ENCODE data around the gene OR10R2.

OR10R2 gene

DNA sequence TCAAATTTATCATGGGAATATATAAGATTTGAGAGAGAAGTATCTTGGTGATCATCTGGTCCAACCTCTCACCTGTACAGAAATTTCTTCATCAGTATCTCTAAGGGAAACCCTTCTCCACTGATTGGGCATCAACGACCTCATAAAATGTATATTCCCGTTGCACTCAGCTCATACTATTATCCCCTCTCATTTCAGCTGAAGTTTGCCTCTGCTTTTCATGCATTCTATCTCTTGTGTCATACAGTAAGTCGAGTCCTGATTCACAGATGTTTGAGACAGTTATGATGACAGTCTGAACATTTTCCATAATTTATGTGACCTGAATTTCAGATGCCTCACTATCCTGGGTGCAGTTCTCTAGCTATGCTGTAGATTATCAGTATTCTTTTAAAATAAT, 21.0 kb downstream of the OR10R2 start:
- TF ChIP-seq, protein P1, sequence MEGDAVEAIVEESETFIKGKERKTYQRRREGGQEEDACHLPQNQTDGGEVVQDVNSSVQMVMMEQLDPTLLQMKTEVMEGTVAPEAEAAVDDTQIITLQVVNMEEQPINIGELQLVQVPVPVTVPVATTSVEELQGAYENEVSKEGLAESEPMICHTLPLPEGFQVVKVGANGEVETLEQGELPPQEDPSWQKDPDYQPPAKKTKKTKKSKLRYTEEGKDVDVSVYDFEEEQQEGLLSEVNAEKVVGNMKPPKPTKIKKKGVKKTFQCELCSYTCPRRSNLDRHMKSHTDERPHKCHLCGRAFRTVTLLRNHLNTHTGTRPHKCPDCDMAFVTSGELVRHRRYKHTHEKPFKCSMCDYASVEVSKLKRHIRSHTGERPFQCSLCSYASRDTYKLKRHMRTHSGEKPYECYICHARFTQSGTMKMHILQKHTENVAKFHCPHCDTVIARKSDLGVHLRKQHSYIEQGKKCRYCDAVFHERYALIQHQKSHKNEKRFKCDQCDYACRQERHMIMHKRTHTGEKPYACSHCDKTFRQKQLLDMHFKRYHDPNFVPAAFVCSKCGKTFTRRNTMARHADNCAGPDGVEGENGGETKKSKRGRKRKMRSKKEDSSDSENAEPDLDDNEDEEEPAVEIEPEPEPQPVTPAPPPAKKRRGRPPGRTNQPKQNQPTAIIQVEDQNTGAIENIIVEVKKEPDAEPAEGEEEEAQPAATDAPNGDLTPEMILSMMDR (IDR thresholded peaks at IDR 0.05) = no peak

DNA sequence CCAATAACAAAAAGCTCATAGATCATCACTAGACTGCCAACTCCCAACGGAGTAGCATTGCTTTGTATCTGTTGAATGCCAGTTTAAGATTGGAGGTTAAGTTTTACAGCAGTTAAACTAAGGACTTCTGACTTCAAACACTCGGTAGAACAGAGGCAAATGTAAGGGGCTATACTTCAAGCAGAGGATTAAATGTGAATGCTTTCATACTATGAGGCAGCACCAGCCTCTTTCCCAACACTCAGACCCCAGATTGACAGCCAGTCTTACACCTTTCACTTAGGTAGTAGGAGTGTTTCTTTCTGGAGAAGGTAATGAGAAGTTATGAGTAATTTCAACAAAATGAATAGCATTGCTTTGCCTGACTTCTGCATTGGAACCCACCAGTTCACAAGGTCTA, 22.8 kb downstream of the OR10R2 start:
- H3K4me3 Mint-ChIP-seq = no peak overlapping the region
- no peaks in the 10 kb centered on the region for H3K9me3 Mint-ChIP-seq
- H3K27me3 Mint-ChIP-seq (ENCODE audit: low read depth, poor library complexity) = no peaks in the 10 kb centered on the region
- no peaks in the 10 kb centered on the region for H3K4me1 Mint-ChIP-seq
- DNase-seq = no peak
- H3K27ac Mint-ChIP-seq = no peak overlapping the region
- H3K36me3 Mint-ChIP-seq (ENCODE audit: low read depth) = no peaks in the 10 kb centered on the region
- TF ChIP-seq, protein P1 (IDR thresholded peaks at IDR 0.05) = no peak

More for the DNA sequence above, 21.0 kb downstream of the OR10R2 start:
- Mint-ChIP-seq H3K27me3 (ENCODE audit: low read depth, poor library complexity) (no peaks in the 10 kb centered on the region), H3K9me3 (no peaks in the 10 kb centered on the region), H3K4me3 (no peak overlapping the region), H3K4me1 (no peaks in the 10 kb centered on the region), H3K27ac (no peak overlapping the region), H3K36me3 (ENCODE audit: low read depth) (no peaks in the 10 kb centered on the region)
- DNase-seq = no peak

DNA sequence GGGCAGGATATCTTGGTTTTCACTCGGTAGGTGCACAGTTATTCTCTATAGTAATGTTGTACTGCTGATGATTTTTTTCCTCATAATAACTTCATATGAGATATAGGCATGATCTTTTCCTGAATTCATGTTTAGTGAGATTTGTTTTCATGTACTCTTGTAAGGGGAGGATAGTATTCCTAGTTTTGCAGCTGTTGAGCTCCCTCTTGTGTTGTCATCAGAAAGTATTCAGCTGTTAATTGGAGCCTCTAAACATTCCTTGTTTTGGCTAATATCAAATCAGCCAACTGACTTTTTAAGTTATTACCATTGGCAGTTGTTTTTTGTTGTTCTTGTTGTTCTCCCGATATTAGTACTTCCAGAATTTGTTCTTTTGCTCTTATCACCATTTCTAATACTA, 24.4 kb downstream of the OR10R2 start:
- Mint-ChIP-seq H3K27me3 (ENCODE audit: low read depth, poor library complexity) (no peaks in the 10 kb centered on the region), H3K4me1 (no peaks in the 10 kb centered on the region), H3K9me3 (no peaks in the 10 kb centered on the region), H3K36me3 (ENCODE audit: low read depth) (no peaks in the 10 kb centered on the region), H3K27ac (no peak overlapping the region), H3K4me3 (no peak overlapping the region)
- no peak for DNase-seq
- TF ChIP-seq, protein P1 (IDR thresholded peaks at IDR 0.05) = peak; percentile 17

DNA sequence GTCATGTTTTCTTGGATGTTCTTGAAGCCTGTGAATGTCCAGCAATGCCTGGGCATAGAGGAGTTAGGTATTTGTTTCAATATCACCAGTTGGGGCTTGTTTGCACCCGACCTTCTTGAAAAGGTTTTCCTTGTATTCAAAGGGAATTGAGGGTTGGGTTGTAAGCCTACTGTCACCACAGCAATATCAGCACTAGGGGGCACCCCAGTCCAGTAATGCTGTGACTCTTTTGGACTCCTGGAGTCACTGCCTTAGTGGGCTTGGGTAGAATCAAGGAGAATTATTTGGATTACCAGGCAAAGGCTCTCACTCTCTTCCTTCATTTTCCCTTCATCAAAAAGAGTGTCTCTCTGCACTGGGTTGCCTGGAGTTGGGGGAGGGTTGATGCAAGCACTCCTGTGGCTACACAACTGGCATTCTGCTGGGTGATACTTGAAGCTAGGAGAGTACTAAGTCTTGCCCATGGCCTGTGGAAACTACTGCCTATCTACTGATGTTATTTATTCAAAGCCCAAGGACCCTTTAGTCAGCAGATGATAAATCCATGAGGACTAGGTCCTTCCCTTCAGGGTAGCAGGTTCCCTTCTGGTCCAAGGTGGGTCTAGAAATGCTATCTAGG, 34.5 kb downstream of the OR10R2 start:
- peaks cover 11% of the 10 kb centered on the region for H3K9me3 Mint-ChIP-seq
- TF ChIP-seq, protein P1 (IDR thresholded peaks at IDR 0.05) = peak; percentile 55
- no peaks in the 10 kb centered on the region for H3K27me3 Mint-ChIP-seq (ENCODE audit: low read depth, poor library complexity)
- peak; percentile 57 for DNase-seq
- H3K4me1 Mint-ChIP-seq = peaks cover 4% of the 10 kb centered on the region
- H3K36me3 Mint-ChIP-seq (ENCODE audit: low read depth) = peaks cover 6% of the 10 kb centered on the region
- no peak overlapping the region for H3K4me3 Mint-ChIP-seq
- no peak overlapping the region for H3K27ac Mint-ChIP-seq

DNA sequence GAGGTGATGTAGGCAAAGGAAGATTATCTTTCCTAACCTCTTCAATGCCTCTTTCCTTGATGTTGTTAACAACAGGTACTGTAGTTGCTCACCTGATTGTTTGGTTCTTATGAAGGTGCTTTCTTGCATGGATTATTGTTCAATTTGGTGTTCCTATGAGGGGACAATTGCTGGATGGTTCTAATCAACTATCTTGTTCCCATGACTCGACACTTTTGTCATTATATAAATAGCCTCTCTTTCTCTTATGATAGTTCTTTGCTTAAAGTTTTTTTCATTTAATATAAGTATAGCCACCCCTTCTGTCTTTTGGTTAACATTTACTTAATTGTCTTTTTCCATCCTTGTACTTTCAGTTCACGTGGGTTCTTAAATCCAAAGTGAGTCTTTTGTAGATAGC, 35.5 kb downstream of the OR10R2 start:
- Mint-ChIP-seq H3K27me3 (ENCODE audit: low read depth, poor library complexity) (no peaks in the 10 kb centered on the region), H3K27ac (no peak overlapping the region), H3K4me3 (no peak overlapping the region), H3K36me3 (ENCODE audit: low read depth) (peaks cover under 1% of the 10 kb centered on the region), H3K9me3 (peaks cover 5% of the 10 kb centered on the region), H3K4me1 (peaks cover 4% of the 10 kb centered on the region)
- no peak for DNase-seq
- TF ChIP-seq, protein P1 (IDR thresholded peaks at IDR 0.05) = no peak

DNA sequence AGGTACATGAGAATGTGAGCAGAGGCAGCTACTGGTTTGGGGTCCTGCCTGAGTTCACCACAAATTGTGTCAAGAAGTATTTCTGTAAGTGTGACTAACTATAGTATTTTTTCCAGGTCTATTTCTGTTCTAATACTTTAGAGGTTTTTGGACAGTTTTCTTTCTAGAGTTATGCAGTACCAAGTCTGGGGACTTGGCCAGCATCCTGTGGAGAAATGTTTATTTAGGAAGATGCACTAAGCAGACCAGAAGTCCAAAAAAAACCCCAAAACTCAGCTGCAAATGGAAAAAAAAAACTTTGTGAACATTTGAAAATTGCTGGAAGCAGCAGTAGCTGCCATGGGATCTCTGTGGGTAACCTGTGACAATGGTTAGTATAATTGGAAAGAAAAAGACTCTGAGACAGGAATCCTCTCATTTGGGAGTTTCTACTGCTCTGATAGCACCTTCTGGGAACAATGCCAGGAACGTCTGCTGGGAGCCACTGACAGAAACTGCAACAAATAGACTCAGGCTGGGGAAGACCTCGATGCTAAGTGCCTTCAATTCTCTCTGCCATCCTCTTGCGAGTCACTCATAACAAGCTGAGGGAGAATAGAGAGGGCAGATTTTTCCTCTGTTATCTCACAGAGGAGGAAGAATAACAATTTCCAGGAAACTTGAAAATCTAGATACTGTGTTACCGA, 37.6 kb downstream of the OR10R2 start:
- Mint-ChIP-seq H3K36me3 (ENCODE audit: low read depth) (no peaks in the 10 kb centered on the region), H3K9me3 (no peaks in the 10 kb centered on the region), H3K4me3 (no peak overlapping the region), H3K27me3 (ENCODE audit: low read depth, poor library complexity) (no peaks in the 10 kb centered on the region), H3K4me1 (peaks cover 4% of the 10 kb centered on the region), H3K27ac (peak overlapping the region; percentile 28)
- no peak for DNase-seq
- TF ChIP-seq, protein P1 (IDR thresholded peaks at IDR 0.05) = no peak

Data from nephron progenitor cell (in vitro differentiated cells).